Measurements from ENCODE around the gene ZNF627.
"Not testable (repeated sequence)": the region's sequence is repeated elsewhere in the genome, so short reads cannot be mapped to it uniquely, and the experiment has no call there.

DNA sequence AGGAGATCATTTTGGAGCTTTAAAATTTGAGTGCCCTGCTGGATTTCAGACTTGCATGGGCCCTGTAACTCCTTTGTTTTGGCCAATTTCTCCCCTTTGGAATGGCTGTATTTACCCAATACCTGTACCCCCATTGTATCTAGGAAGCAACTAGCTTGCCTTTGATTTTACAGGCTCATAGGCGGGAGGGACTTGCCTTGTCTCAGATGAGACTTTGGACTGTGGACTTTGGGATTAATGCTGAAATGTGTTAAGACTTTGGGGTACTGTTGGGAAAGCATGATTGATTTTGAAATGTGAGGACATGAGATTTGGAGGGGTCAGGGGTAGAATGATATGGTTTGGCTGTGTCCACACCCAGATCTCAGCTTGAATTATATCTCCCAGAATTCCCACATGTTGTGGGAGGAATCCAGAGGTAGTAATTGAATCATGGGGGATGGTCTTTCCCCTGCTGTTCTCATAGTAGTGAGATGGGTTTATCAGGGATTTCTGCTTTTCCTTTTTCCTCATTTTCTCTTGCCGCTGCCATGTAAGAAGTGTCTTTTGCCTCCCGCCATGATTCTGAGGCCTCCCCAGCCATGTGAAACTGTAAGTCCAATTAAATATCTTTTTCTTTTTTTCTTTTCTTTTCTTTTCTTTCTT is 36.9 kb downstream of the ZNF627 start:
- not testable (repeated sequence) for TF ChIP-seq EZH2 (IDR thresholded peaks at IDR 0.05); POLR2AphosphoS5 (IDR thresholded peaks at IDR 0.05; ENCODE audit: borderline replicate concordance, low read depth, low read length)
